Tibial nerve (tissue), 4 donors: ENCODE measurements around the gene FBXW8. TPM values are rescaled to one million over a fixed set of nuclear protein-coding genes. Genes with fewer than 3 reads are reported as not detected.

Experiments used
- DNase-seq, 2 donors: peaks; one replicate each; pipeline ENCODE4 v3.0.0-alpha.2; 2019; ENCODE audit warnings: low spot score in 2 of 2
- H3K27ac ChIP-seq, 4 donors: fragments of 200-600 bp; sonication (generic) in 3 of 4; one replicate each; pipeline ENCODE4 v1.5.1; 2017 to 2019; ENCODE audit warnings: mild to moderate bottlenecking in 1 of 4
- H3K27me3 ChIP-seq, 2 donors: fragments of 200-600 bp; sonication (generic) in 1 of 2; one replicate each; pipeline versions ENCODE4 v1.5.1 to v1.6.0; 2017 to 2019
- H3K36me3 ChIP-seq, 3 donors: fragments of 200-600 bp; sonication (generic); one replicate each; pipeline ENCODE4 v1.5.1; 2018 to 2019
- H3K4me1 ChIP-seq, 4 donors: fragments of 200-600 bp; sonication (generic) in 3 of 4; one replicate each; pipeline ENCODE4 v1.5.1; 2017 to 2019
- H3K4me3 ChIP-seq, 4 donors: fragments of 200-600 bp; sonication (generic) in 3 of 4; one replicate each; pipeline ENCODE4 v1.5.1; 2017 to 2019; ENCODE audit warnings: mild to moderate bottlenecking in 1 of 4, moderate library complexity in 1 of 4
- H3K9me3 ChIP-seq, 4 donors: fragments of 200-600 bp; sonication (generic) in 3 of 4; one replicate each; pipeline ENCODE4 v1.5.1; 2017 to 2019
- CTCF ChIP-seq, 5 experiments: fragments of 200-600 bp in 3 of 5; fragments of 450-650 bp in 2 of 5; sonication (generic) in 3 of 5; IDR thresholded peaks; one replicate each; pipeline ENCODE4 v1.5.1; 2016 to 2019; ENCODE audit warnings: antibody characterized with exemption in 5 of 5, mild to moderate bottlenecking in 3 of 5, moderate library complexity in 2 of 5
- EP300 ChIP-seq, 2 donors: sonication (generic); formaldehyde crosslinking; IDR thresholded peaks; one replicate each; pipeline ENCODE4 v1.6.1; 2017; ENCODE audit warnings: antibody characterized with exemption in 2 of 2, mild to moderate bottlenecking in 1 of 2
- POLR2A ChIP-seq, 2 donors: fragments of 450-650 bp; IDR thresholded peaks; one replicate each; pipeline ENCODE4 v1.6.1; 2017; ENCODE audit warnings: antibody characterized with exemption in 2 of 2, mild to moderate bottlenecking in 2 of 2, moderate library complexity in 2 of 2
- WGBS, 2 donors: methylation state at CpG; one replicate each; pipeline ENCODE4 v1.1.5; 2018; 5-methylcytosine and 5-hydroxymethylcytosine counted together
- total RNA-seq, 4 donors: library from RNA; depleted of rRNA; stranded (reverse); fragments of >200 nt; gene quantifications; one replicate each; pipeline ENCODE4 v1.1.0, GENCODE V29; 2016

FBXW8 gene
- total RNA-seq, 4 donors from 2014 or later: 26.7 to 38.4 (median 29.0) TPM

DNA sequence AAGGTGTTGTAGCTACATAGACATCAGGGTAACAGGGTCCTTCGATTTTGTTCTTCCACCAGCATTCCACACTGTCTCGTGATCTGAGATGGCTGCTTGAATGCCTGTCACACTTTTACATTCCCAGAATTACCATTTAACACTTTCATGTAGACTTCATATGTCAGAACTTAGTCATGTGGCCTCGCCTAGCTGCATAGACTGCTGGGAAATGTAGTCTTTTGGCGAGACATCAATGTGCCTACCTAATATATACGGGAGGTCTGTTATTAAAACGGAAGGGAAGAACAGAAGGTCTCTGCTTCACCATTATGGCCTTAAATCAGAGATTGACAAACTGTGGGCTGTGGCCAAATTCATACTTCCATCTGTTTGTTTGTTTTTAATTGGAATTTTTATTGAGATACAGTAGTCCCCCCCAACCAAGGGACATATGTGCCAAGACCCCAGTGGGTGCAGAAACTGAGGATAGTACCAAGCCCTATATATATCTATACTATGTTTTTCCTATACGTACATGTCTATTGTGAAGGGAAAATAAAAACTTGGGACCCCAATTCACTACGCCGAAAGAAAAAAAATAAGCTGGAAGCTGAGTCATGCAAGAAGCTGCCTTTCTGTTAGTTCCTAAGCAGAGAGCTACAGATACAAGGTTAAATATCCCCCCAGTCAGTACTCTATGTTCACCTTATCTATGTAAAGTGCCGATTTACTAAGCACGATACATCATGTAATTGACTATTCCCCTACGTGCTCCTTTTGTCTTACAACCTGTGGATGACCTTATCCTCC is 18.2 kb upstream of the FBXW8 start:
- no peaks in the 10 kb centered on the region for H3K36me3 ChIP-seq
- no peak overlapping the region for H3K27ac ChIP-seq
- WGBS, 2 donors: 78 to 85% methylated on average over 12 of the region's 12 CpGs
- no peak for TF ChIP-seq POLR2A (IDR thresholded peaks at IDR 0.05)
- TF ChIP-seq EP300 (IDR thresholded peaks at IDR 0.05): no peak
- TF ChIP-seq CTCF (IDR thresholded peaks at IDR 0.05): no peak
- H3K4me1 ChIP-seq: no peaks in the 10 kb centered on the region
- H3K9me3 ChIP-seq: peaks cover 0 to 4% (median 2%) of the 10 kb centered on the region in 4 donors
- no peak overlapping the region for H3K4me3 ChIP-seq
- no peaks in the 10 kb centered on the region for H3K27me3 ChIP-seq
- no peak for DNase-seq

DNA sequence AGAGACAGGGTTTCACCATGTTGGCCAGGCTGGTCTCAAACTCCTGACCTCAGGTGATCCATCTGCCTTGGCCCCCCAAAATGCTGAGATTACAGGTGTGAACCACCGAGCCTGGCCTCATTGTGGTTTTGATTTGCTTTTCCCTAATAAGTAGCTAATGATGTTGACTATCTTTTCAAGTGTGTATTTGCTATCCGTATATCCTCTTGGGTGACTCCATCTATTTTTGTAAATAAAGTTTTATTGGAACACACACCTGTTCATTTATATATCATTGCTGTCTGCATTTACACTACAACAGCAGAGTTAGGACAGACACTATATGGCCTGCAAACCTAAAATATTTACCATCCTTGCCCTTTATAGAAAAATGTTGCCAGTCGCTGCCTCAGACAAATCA is 15.8 kb upstream of the FBXW8 start:
- Histone ChIP-seq H3K36me3 (no peaks in the 10 kb centered on the region), H3K9me3 (peaks cover 0 to 4% (median 2%) of the 10 kb centered on the region in 4 donors), H3K4me1 (no peaks in the 10 kb centered on the region), H3K27ac (no peak overlapping the region), H3K4me3 (no peak overlapping the region), H3K27me3 (peaks cover 0 to 12% of the 10 kb centered on the region in 2 donors)
- 78 to 81% methylated on average over 3 of the region's 3 CpGs for WGBS, 2 donors
- DNase-seq: no peak
- no peak for TF ChIP-seq EP300 (IDR thresholded peaks at IDR 0.05)
- no peak for TF ChIP-seq POLR2A (IDR thresholded peaks at IDR 0.05)
- no peak for TF ChIP-seq CTCF (IDR thresholded peaks at IDR 0.05)

DNA sequence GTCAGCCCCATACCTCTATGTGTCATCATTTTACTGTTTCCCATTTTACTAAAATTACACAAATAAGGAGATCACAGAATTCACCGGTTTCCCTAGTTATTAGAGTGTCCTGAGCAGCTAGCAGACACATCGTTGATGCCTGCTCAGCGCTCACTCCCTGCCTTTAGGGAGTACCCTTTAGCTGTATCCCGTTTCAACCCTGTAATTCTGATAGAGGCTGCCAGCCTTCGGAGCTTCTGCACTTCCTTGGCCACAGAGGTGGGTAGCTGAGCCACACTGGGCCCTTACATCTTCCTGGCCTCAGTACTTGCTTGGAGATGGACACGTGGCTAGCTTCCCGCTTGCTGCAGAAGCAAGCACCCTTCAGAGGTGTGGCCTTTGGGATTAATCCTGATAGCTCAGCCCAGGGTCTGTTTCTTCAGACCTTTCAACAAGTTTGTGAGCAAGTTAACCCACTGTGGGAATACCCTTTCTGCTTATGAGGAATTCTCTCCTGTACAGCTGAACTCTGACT is 14.3 kb upstream of the FBXW8 start:
- peaks cover 0 to 23% of the 10 kb centered on the region in 2 donors for H3K27me3 ChIP-seq
- no peak for DNase-seq
- no peak for TF ChIP-seq EP300 (IDR thresholded peaks at IDR 0.05)
- no peak for TF ChIP-seq POLR2A (IDR thresholded peaks at IDR 0.05)
- TF ChIP-seq CTCF (IDR thresholded peaks at IDR 0.05): no peak
- no peaks in the 10 kb centered on the region for H3K9me3 ChIP-seq
- 65 to 73% methylated on average over 7 of the region's 7 CpGs for WGBS, 2 donors
- H3K4me1 ChIP-seq: no peaks in the 10 kb centered on the region
- no peaks in the 10 kb centered on the region for H3K36me3 ChIP-seq
- H3K4me3 ChIP-seq: no peak overlapping the region
- no peak overlapping the region for H3K27ac ChIP-seq

DNA sequence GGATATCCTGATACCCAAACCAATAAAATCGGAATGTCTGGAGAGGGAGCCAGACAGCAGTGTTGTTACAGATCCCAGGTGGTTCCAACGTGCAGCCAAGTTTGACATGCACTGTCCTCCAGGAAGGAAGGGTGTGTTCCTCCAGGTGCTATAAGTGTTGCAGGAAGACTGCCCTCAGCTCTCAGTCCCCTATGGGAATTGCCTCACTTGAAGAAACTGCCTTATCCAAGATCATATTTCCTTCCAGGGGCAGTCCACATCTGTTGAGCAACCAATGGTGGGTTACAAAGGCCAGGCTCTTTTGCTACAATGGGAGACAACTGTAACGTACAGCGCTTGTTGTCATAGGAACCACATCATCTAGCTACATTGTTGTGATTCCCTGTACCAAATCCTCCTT is 13.3 kb upstream of the FBXW8 start:
- peaks cover 0 to 28% of the 10 kb centered on the region in 2 donors for H3K27me3 ChIP-seq
- H3K27ac ChIP-seq: no peak overlapping the region
- DNase-seq: no peak
- no peaks in the 10 kb centered on the region for H3K4me1 ChIP-seq
- no peaks in the 10 kb centered on the region for H3K36me3 ChIP-seq
- no peak overlapping the region for H3K4me3 ChIP-seq
- TF ChIP-seq POLR2A (IDR thresholded peaks at IDR 0.05) (no peak), EP300 (IDR thresholded peaks at IDR 0.05) (no peak), CTCF (IDR thresholded peaks at IDR 0.05) (no peak)
- H3K9me3 ChIP-seq: no peaks in the 10 kb centered on the region
- WGBS, 2 donors: 69 to 73% methylated on average over 4 of the region's 4 CpGs

GRCh38 chr12:116898669-116899068 is 12.1 kb upstream of the FBXW8 start:
- Histone ChIP-seq H3K4me3 (no peak overlapping the region), H3K27ac (no peak overlapping the region), H3K27me3 (peaks cover 0 to 28% of the 10 kb centered on the region in 2 donors), H3K4me1 (no peaks in the 10 kb centered on the region), H3K9me3 (no peaks in the 10 kb centered on the region), H3K36me3 (no peaks in the 10 kb centered on the region)
- 58 to 68% methylated on average over 3 of the region's 3 CpGs for WGBS, 2 donors
- TF ChIP-seq EP300 (IDR thresholded peaks at IDR 0.05): no peak
- no peak for TF ChIP-seq CTCF (IDR thresholded peaks at IDR 0.05)
- TF ChIP-seq POLR2A (IDR thresholded peaks at IDR 0.05): no peak
- DNase-seq: no peak
